ENCODE measurements around the gene TMEM51.

TMEM51 gene

DNA sequence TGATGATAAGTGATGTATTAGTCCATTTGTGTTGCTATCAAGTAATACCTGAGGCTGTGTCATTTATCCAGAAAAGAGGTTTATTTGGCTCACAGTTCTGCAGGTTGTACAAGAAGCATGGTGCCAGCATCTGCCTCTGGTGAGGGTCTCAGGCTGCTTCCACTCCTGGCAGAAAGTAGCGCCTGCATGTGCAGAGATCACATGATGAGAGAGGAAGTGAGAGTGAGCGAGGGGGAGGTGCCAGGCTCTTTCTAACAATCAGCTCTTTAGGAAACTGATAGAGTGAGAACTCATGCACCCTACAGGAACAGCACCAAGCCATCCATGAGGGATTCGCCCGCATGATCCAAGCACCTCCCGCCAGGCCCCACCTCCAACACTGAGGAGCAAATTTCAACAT, 91.3 kb downstream of the TMEM51 start:
- DNase-seq: no peak

DNA sequence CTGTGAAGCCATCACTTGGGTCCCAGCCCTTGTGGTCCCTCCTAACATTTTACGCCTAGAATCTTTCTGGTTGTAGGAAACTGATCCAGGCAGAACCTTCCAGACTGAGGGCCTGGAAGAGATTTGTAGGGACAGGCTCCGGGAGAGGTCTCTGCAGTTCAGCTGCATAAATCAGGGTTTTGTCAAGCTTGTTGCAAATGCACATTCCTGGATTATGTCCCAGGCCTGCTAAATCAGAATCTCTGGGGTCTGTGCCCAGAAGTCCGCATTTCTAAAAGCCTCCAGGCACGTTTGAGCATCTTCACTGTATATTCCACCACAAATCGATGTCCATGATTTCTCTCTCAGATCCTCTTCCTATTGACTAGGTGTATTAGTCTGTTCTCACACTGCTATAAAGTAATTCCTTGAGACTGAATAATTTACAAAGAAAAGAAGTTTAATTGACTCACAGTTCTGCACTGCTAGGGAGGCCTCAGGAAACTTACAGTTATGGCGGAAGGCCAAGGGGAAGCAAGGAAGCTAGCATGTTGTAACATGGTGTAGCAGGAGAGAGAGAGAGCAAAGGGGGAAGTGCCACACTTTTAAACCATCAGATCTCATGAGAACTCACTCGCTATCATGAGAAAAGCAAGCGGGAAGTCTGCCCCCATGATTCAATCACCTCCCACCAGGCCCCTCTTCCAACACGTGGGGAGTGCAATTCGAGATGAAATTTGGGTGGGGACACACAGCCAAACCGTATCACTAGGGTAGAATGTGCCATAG, 92.2 kb downstream of the TMEM51 start:
- no peak for DNase-seq

DNA sequence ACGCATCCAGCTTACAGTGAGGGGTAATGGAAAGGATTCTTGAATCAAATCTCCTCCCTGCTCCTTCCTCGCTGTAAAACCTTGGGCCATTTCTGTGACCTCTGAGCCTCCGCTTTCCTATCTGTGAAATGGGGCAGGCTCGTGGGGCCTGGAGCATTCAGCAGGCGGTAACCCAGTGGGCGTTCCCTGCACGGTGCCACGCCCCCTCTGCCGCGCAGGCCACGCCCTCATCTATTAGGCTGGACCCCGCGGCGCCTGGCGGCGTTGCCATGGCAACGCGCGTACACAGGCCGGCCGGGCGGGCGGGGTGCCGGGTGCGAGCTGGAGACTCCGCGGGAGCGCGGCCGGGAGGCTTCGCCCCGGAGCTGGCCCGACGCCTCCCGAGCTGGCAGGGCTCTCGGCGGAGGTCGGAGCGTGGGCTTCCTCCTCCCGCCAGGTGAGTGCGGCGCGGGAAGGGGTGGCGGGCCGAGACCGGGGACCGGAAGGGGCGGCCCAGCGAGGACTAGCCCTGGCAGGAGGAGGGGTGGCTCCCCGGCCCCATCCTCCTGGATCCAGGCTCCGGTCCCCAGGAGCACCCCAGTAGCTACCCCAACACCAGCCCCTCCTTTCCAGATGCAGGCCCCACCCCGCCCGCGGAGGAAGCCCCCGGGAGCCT, 93.5 kb downstream of the TMEM51 start, which contains the start of gene FHAD1:
Gene FHAD1 (plus strand): TSS at position 264 of the 655 bp plus-strand sequence. CDS start 4,562 bp downstream, outside the sequence.
- DNase-seq: peak in 19 of 51 donors; percentile 8 to 63 (median 24)

DNA sequence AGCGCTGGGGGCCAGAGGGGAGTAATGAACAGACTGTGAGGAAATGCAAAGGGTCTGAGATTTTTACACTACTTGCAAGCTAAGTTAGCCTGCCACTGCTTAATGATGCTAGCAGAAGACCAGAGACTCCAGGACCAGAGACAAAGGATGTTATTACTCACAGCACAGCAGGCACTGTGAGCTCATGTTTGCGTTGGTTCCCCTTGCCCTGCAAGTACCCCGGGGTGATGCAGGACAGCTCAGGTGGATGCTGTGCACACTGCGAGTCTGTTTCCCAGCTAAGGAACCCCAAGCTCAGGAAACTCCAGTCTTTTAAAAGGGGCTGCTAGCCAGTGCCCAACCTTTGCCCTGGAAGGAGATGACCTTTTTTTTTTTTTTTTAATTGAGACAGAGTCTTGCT, 94.7 kb downstream of the TMEM51 start:
- no peak for DNase-seq

DNA sequence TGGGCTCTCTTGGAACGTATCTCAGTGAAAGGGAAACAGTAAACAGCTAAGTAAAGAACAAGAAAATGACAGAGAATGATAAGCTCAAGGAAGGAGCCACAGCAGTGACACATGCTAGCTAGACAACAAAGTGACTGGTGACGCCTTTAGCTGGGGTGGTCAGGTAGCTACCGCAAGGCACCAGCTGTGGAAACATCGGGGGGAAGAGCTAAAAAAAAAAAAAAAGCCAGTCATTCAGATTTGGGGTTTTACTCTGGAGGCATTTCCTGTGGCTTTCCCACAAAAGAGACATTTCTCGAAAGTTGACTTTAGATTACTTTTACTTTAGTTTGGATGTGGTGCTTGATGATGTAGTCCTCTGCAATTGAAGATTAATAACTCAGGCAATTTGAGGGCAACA, 95.5 kb downstream of the TMEM51 start:
- no peak for DNase-seq

DNA sequence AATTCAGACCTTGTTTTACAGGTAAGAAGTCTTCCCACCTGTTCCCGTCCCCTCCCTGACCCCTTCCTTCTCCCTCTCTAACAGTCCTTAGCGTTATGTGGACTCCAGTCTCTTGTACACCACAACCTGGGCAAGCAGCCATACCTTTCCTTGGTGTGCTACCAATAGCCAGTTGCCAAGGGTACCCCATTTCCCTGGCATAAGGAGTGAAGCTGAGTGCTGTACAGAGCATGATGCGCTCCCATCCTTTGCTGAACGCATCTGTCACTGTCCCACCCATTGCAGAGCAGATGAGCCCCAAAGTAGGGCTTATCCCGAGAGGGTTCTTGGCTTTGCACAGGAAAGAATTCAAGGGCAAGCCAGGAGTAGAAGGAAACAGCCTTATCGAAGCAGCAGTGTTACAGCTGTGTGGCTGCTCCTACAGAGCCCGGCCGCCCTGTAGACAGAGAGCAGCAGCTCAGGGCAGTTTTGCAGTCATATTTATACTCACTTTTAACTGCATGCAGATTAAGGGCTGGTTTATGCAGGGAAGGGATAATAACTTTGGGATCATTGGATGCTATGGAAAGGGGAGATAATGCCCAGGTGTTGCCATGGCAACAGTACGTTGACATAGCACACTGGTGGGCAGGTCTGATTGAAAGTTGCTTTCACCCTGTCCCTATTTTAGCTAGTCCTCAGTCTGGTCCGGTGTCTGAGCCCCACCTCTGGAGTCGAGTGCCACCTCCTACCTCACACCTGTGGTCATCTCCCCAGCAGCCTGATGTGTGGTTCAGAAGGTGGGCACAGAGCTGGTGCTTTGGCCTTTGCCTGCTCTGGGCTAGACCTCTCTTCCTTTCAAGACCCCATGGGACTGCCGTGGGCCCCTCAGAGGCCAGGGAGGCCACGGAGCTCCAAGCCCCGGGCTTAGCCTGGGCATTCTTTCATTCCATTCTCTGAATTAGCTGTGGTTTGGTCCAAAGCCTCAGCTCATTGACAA, 98.6 kb downstream of the TMEM51 start:
- no peak for DNase-seq

DNA sequence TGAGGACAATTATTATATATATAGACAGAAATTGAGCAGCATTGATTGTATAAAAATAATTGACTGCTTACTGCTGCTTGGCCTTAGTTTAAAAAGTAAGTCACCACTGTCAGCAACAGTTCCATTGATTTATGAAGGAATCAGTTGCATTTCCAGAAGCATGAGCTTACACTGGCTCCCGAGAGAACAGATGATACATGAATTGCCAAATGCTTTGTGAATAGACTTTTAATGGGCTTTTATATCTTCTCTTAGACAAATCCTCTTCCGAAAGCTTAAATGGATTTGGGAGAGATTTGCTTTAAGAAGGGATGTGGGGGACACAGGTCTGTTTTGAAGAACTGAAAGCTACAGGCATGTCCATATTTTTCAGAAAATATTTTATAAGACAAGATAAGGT, 101.0 kb downstream of the TMEM51 start:
- no peak for DNase-seq

DNA sequence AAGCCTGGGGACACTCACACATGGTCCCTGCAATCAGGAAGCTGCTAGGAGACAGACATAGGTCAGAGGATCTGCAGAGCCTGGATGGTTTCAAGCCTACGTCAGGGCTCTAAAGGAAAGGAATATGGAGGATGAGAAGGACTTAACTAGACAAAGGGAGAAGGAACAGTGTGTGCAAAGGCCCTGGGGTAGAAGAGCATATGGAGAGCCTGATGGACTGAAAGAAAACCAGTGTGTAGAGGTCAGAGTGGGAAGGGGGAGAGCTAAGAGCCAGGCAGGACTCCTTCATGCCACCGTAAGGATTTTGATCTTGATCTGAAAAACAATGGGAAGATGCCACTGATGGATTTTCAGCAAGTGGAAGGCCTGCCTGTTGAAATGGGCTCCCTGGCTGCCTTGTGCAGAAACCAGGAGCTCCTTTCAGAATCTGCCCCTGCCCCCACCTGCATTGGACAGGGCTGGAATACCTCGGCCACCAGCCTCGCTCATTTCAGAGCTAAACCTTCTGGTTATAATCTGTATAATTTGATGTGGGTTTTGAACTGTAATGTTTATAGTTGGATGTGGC, 102.1 kb downstream of the TMEM51 start:
- no peak for DNase-seq

DNA sequence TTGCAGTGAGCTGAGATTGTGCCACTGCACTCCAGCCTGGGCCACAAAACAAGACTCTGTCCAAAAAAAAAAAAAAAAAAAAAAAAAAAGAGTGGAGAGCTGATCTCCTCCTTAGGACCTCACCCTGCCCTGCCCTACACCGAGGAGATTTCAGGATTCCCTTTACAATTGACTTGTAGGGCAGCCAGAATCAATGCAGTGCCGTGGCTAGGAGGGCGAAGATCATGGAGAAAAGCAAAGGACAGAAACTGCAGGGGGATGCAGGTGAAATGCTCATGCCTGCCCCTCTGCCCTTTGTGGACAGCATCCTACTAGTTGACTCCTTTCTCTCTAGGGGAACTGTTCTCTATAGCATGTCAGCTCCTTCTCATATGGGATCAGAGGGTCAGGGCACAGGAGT, 103.0 kb downstream of the TMEM51 start:
- no peak for DNase-seq

DNA sequence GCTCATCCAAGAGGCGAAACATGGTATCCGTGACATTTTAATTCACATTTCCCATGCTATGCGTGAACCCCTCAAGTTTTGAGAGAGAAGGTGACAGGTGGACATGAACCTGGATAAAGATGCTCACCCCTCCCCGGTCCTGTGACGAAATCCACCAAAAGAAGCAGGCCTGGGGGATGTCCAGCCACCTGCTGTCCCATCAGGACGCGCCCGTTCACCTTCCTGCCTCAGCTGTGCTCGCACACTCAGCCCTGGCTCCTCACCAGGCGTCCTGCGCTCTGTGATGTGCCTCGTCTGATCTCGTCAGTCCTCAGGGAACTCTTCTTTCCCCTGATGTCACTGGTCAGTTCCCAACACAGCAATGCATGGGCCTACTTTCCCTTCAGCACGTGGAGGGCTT, 103.8 kb downstream of the TMEM51 start:
- DNase-seq: no peak

DNA sequence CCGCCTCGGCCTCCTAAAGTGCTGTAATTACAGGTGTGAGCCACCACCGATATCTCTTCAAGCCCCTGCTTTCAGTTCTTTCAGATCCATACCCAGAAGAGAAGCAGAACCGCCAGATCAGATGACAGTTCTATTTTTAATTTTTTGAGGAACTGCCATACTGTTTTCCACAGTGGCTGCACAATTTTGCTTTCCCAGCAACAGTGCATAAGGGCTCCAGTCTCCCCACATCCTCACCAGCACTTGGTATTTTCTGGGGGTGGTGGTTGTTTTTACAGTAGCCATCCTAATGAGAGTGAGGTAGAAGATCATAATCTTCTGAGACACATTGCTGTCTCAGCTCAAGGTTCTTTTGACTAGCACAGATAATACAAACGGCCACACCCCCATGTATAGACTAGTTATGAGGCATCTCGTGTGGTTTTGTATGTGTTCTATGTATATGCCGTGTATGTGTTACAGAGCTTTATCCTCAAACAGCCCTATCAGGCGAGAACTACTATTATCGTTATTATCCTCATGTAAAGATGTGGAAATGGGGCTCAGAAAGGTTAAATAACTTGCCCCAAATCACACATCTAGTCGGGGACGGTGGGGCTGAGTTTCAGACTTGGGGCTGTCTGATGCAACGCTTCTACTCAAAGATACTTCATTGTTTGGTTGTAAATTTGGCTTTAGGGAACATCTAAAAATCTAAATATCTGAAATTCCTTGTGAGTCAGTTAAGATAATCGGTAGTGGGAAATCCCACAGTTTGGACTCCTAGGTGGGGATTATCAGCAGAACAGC, 105.5 kb downstream of the TMEM51 start:
- DNase-seq: no peak

DNA sequence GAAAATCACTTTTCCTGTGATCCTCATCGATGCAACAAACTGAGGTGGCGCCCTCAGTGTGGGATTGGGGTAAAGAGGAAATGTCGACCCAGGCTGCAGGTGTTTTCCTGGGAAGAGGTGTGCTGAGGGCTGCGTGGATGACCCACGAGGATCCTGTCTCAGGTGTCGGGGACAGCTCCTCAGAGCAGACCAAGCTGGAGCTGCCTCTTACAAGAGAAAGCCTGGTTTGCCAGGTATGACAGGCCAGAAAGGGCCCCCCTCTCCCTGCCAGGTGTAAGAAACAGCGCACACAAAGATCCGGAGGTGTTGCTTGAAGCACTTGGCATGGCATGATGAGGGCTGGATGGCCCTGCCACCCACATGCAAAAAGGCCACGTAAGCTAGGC, 106.1 kb downstream of the TMEM51 start:
- DNase-seq: no peak

DNA sequence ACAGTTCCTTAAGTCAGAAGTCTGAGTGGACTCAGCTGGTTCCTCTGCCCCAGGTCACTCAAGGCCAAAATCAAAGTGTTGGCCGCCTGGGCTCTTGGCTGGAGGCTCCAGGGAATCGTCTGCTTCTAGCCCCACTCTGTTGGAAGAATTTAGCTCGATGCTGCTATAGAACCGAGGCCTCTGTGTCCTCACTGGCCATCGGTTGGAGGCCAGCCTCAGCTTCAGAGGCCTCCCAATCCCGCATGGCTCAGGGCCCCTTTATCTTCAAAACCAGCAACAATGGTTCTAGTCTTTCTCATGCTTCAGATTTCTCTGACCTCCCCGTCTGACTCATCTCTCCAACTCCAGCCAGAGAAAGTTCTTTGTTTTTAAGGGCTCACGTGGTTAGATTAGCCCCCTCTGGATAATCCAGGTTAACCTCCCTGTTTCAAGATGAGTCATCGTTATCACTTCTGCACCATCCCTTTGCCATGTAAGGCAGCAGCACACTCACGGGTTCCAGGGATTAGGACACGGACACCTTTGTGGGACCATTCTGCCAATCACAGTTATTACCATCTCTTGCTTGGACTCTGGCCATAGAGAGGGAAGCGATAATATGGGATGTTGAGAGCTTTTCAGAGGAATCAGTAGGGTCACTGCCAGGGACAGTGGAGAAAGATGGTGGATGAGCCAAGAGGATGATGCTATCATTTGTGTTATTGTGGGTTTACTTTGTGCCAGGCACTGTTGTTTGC, 107.0 kb downstream of the TMEM51 start:
- no peak for DNase-seq

DNA sequence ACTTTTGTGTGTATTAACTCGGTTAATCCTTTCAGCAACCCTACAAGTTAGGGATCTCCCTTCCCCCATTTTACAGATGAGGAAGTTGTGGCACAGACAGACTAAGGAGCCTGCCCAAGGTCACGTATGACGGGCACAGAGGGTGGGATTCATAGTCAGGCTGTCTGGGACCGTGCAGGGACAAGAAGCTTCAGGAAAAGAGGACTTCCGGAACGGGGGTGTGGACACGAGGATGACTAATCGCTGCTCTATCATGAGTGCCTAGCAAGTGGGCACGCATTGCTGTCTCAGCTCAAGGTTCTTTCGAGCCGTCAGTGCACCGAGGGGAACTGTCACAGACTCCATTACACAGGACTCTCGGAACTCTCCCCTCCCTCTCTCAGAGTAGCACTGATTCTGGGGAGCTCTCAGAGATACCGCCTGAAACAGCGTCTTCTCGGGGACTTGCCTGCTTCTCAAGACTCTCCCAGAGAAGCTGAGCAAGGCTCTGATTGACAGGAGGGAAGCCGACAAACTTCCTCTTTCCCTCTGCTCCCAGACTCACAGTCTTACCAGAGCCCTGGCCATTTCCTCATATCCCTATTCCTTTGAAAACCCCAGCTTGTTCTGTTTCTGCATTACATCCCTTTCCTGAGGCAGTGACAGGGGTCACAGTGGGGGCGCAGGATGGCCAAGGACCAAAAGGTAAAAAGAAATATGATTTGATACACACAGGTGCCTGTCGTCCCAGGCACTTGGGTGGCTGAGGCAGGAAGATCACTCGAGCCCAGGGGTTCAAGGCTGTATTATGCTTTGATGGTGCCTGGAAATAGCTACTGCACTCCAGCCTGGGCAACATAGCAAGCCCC, 107.8 kb downstream of the TMEM51 start:
- peak in 9 of 51 donors; percentile 7 to 32 (median 17) for DNase-seq

DNA sequence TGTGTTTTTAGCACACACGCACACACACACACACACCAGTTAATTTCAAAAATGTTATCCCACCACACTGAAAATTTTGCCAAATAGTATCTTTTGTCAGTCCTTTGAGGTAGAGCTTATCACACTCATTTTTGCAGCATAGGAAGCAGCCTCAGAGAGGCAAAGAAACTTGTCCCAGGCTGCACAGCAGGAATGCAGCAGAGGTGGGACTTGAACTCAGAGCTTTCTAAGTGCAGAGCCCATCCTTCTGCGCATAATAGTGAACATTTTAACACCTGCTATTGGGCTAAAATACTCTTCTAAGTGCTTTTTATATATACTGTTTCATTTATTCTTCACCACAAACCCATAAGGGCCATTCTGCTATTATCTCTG, 108.4 kb downstream of the TMEM51 start:
- DNase-seq: no peak

DNA sequence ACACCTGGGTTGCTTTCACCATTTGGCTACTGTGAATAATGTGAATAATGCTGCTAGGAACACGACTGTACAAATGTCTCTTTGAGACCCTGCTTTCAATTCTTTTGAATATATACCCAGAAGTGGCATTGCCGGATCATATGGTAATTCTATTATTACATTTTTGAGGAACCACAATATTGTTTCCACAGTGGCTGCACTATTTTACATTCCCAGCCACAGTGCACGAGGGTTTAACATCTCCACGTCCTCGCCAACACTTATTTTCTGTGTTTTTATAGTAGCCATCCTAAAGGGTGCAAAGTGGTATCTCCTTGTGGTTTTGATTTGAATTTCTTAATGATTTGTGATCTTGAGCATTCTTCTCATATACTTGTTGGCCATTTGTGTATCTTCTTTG, 109.2 kb downstream of the TMEM51 start:
- DNase-seq: no peak

DNA sequence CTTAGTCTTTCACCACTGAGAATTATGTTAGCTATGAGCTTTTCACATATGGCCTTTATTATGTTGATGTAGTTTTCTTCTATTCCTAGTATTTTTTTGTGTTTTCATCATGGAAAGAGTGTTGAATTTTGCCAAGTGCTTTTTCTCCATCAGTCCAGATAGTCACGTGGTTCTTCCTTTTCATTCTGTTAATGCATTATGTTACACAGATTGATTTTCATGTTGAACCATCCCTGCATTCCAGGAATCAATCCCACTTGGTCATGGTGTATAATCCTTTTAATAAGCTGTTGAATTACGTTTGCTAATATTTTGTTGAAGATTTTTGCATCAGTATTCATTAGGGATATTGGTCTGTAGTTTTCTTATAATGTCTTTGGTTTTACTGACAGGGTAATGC, 111.2 kb downstream of the TMEM51 start:
- no peak for DNase-seq

All from hypothalamus (tissue), 51 donors.